SJSA1 (cell line): ENCODE measurements around the gene ATXN7L2. TPM values are rescaled to one million over a fixed set of nuclear protein-coding genes. Genes with fewer than 3 reads are reported as not detected.
"Not testable (repeated sequence)": the region's sequence is repeated elsewhere in the genome, so short reads cannot be mapped to it uniquely, and the experiment has no call there.

ENCODE experiments used
- DNase-seq, 2 experiments: peaks; one replicate each; pipeline ENCODE4 v3.0.0-alpha.2; 2015 to 2020; ENCODE audit warnings: low spot score in 2 of 2, low read depth in 1 of 2
- H3K27ac ChIP-seq: fragments of 250-450 bp; sonication (Bioruptor Pico); 2 replicates; pipeline ENCODE4 v1.5.1; 2020; ENCODE audit warnings: mild to moderate bottlenecking, moderate library complexity
- H3K27me3 ChIP-seq: fragments of 250-450 bp; sonication (Bioruptor Pico); replicated peaks from 2 replicates; pipeline ENCODE4 v1.5.1; 2020; ENCODE audit warnings: mild to moderate bottlenecking, moderate library complexity
- H3K36me3 ChIP-seq: fragments of 250-450 bp; sonication (Bioruptor Pico); 2 replicates; pipeline ENCODE4 v1.5.1; 2020; ENCODE audit warnings: mild to moderate bottlenecking
- H3K4me1 ChIP-seq: fragments of 250-450 bp; sonication (Bioruptor Pico); replicated peaks from 2 replicates; pipeline ENCODE4 v1.6.1; 2021; ENCODE audit warnings: mild to moderate bottlenecking
- H3K4me3 ChIP-seq: fragments of 250-450 bp; sonication (Bioruptor Pico); 2 replicates; pipeline ENCODE4 v1.5.1; 2020; ENCODE audit warnings: mild to moderate bottlenecking
- H3K9me3 ChIP-seq: fragments of 250-450 bp; sonication (Bioruptor Pico); replicated peaks from 2 replicates; pipeline ENCODE4 v1.5.1; 2020; ENCODE audit warnings: mild to moderate bottlenecking
- total RNA-seq: library from RNA; depleted of rRNA; stranded (reverse); fragments of >200 nt; shearing (Covaris generic); gene quantifications from 2 replicates; pipeline ENCODE4 v1.2.3, GENCODE V29; 2014

The ATXN7L2 gene
- total RNA-seq, 1 experiment from 2014 or later = 5.7 TPM

DNA sequence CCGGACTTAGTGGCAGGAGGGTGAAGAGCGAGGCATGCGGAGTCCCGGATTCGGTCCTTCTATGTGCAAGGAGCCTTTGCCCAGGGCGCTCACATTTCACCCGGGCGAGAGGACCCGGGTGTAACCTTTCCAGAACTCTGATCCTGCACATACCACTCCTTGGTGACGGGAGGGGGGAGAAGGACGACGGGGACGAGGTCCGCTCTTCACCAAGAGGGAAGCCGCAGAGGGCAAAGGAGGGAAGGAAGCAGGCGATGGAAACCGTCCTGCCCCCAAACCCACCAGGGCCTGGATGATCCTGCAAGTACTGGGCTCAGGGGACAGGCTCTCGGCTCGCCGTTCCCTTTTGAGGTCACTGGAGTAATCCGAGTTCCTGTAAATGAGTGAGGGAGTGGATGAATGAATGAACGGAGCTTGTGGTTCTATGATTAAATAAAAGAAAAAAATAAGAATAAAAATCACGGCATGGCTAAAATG, 16.4 kb upstream of the ATXN7L2 start:
- Histone ChIP-seq H3K9me3 (peaks cover 6% of the 10 kb centered on the region), H3K36me3 (no peaks in the 10 kb centered on the region), H3K27me3 (peaks cover 85% of the 10 kb centered on the region), H3K4me3 (no peak overlapping the region), H3K27ac (no peak overlapping the region), H3K4me1 (peaks cover 11% of the 10 kb centered on the region)
- no peak for DNase-seq

DNA sequence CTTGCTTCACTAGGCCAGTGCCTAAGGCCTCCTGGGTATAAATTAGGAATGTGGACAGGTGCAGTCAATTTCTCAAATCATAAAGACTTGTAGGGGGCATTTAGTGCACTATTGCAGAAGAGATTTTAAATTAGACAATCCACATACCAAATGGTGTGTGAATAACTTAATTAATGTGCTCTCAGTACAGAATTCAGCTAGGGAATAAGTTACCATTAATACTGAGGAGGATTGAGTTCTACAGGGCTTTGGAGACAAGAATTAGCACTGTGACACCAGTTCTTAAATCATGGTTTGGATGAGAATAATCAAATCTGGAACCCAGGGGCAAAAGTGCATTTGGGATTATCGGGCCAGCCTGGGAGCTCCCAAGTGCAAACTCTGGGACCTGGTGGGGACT, 15.6 kb upstream of the ATXN7L2 start:
- no peak overlapping the region for H3K27ac ChIP-seq
- DNase-seq = no peak
- H3K4me1 ChIP-seq = peaks cover 11% of the 10 kb centered on the region
- H3K27me3 ChIP-seq = peaks cover 86% of the 10 kb centered on the region
- H3K4me3 ChIP-seq = no peak overlapping the region
- no peaks in the 10 kb centered on the region for H3K36me3 ChIP-seq
- H3K9me3 ChIP-seq = peaks cover 6% of the 10 kb centered on the region

DNA sequence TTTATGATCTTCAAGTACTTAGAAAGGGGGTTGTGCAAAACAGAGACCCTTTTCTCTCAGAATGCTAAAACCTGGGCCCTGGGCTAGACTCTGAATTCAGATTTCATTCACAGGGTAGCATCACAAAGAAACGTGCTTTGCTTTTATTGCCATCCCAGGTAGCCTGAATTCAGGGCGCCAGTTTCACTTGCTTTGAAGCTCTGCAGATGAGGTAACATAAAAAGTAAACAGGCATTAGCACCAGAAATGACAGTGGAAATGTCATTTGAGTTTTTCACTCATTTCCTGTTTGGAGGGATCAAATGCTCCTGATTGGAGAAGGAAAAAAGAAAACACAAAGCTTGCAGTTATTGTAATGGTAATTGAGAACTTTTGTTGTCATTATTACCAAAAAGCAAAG, 14.8 kb upstream of the ATXN7L2 start:
- no peak for DNase-seq

DNA sequence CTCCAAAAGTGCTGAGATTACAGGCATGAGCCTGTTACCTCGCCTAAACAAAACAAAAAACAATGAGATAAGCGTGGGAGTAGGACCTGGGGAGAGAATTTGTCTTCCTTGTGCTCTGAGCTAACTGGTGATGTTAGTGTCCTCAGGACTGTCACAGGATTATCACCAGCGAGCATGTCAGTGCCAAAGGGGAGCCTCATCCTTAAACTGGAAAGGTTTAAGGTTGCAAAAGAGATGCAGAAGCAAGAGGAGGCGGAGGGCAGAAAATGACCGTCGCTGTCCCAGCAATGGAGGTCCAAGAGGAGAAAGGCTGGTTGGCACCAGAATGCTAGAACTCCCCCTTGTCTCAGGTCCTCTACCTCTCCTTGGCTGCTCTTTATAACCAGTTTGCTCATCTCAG, 13.5 kb upstream of the ATXN7L2 start:
- Histone ChIP-seq H3K36me3 (no peaks in the 10 kb centered on the region), H3K4me1 (peaks cover 11% of the 10 kb centered on the region), H3K27ac (no peak overlapping the region), H3K4me3 (no peak overlapping the region), H3K9me3 (peaks cover 6% of the 10 kb centered on the region), H3K27me3 (peaks cover 70% of the 10 kb centered on the region)
- DNase-seq = no peak

More for the DNA sequence above, 14.8 kb upstream of the ATXN7L2 start:
- Histone ChIP-seq H3K27me3 (peaks cover 83% of the 10 kb centered on the region), H3K4me1 (peaks cover 11% of the 10 kb centered on the region), H3K9me3 (peaks cover 6% of the 10 kb centered on the region), H3K4me3 (no peak overlapping the region), H3K27ac (no peak overlapping the region), H3K36me3 (no peaks in the 10 kb centered on the region)

DNA sequence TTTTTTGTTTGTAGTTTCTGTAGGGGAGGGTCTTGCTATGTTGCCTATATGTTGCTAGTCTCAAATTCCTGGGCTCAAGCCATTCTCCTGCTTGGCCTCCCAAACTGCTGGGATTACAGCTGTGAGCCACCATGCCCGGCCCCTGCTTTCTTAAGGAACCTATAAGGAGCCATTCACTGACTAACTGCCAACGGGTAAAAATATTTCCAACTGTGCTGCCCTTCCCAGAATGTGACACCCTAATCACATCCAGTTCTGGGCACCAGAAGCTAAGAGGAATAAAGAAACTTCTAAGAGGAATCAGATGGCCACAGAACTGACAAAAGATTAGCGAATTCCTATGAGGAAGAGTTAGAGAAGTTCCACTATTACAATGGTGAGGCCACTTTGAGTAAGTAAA, 10.9 kb upstream of the ATXN7L2 start:
- Histone ChIP-seq H3K4me1 (no peaks in the 10 kb centered on the region), H3K27ac (no peak overlapping the region), H3K4me3 (no peak overlapping the region), H3K27me3 (peaks cover 61% of the 10 kb centered on the region), H3K9me3 (no peaks in the 10 kb centered on the region; the same call in 1 of the 2 replicates), H3K36me3 (no peaks in the 10 kb centered on the region)
- DNase-seq = no peak

DNA sequence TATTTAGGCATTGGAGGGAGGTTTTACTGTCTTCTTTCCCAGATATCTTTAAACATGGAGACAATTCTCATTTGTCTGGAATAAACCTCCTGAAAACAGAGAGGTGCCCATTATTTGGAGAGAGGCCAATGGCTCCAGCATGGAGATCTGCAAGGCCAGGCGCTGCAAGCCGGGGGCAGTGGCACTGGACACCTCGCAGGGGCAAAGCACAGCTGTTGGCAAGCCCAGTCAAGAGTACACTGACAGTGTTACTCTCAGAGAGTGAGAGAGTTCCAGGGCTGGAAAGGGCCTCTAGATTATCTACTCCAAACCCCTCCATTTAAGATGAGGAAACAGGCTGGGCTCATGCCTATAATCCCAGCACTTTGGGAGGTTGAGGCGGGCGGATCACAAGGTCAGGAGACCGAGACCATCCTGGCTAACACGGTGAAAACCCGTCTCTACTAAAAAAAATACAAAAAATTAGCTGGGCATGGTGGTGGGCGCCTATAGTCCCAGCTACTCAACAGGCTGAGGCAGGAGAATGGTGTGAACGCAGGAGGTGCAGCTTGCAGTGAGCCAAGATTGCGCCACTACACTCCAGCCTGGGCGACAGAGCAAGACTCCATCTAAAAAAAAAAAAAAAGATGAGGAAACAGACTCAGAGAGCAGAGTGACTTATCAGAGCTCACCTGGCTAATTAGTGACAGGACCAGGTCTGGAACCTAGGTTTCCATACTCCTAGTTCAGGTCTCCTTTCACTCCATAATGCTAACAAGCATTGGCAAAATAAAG, 10.2 kb upstream of the ATXN7L2 start:
- not testable (repeated sequence) for H3K9me3 ChIP-seq, H3K27ac ChIP-seq, H3K36me3 ChIP-seq, H3K4me3 ChIP-seq, H3K4me1 ChIP-seq
- DNase-seq = peak in 1 of 2 experiments; percentile 20
- H3K27me3 ChIP-seq = peaks cover 57% of the 10 kb centered on the region

DNA sequence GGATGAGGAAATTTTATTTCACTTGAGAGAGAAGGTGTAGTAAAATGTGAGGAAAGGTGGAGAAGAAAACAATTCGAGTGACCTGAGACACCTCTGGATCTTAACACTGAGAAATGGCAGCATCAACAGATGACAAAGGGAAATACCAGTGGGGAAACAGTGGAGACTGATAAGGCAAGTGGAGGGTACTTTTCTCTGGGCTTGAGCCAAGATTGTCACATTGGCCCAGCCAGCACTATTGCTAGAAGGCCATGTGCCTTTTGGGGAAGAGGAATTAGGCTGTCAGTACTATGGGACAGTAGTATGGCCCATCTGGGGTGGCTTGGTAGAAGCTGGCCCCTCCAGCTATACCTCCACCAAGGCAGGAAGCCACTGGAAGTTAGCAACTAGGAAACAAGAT, 9.0 kb upstream of the ATXN7L2 start:
- H3K4me1 ChIP-seq = no peaks in the 10 kb centered on the region
- H3K9me3 ChIP-seq = no peaks in the 10 kb centered on the region; the same call in 1 of the 2 replicates
- no peak for DNase-seq
- no peaks in the 10 kb centered on the region for H3K36me3 ChIP-seq
- H3K27me3 ChIP-seq = peaks cover 57% of the 10 kb centered on the region
- no peak overlapping the region for H3K27ac ChIP-seq
- no peak overlapping the region for H3K4me3 ChIP-seq

DNA sequence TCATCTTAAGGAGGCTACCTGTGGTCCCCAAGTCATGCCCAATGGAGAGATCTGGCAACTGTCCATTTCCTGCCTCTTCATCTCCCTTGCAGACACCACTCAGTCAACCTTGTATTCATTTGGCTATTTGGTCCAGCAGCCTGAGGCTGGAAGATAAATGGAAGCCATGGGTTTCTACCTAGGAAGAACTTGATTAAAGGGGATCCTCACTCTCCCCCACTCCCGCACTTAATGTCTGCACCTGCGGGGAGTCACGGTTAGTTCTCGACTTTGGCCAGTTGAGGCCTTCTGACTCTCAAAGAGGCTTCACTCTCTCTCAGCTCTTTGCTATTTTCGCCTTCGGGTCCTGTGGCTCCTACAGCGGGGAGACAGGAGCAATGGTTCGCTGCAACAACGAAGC, 8.4 kb upstream of the ATXN7L2 start:
- no peaks in the 10 kb centered on the region for H3K36me3 ChIP-seq
- H3K9me3 ChIP-seq = no peaks in the 10 kb centered on the region; the same call in 1 of the 2 replicates
- DNase-seq = no peak
- no peak overlapping the region for H3K27ac ChIP-seq
- H3K4me3 ChIP-seq = no peak overlapping the region
- H3K4me1 ChIP-seq = no peaks in the 10 kb centered on the region
- H3K27me3 ChIP-seq = peaks cover 52% of the 10 kb centered on the region

DNA sequence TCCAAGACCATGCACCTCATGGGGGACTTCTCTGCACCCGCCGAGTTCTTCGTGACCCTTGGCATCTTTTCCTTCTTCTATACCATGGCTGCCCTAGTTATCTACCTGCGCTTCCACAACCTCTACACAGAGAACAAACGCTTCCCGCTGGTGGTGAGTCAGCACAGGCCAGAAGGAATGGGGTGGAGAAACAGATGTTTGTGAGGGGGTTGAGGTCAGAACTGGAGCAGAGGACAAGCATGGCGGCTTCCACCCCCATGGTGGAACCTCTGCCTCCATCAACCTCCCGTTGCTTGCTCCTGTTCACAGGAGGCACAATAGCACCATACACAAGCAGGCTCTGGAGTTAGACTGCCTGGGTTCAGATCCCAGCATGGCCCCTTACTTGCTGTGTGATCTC, 6.9 kb upstream of the ATXN7L2 start:
- no peak for DNase-seq
- Histone ChIP-seq H3K27ac (no peak overlapping the region), H3K27me3 (peaks cover 37% of the 10 kb centered on the region), H3K36me3 (no peaks in the 10 kb centered on the region), H3K4me3 (no peak overlapping the region), H3K4me1 (no peaks in the 10 kb centered on the region), H3K9me3 (no peaks in the 10 kb centered on the region)

DNA sequence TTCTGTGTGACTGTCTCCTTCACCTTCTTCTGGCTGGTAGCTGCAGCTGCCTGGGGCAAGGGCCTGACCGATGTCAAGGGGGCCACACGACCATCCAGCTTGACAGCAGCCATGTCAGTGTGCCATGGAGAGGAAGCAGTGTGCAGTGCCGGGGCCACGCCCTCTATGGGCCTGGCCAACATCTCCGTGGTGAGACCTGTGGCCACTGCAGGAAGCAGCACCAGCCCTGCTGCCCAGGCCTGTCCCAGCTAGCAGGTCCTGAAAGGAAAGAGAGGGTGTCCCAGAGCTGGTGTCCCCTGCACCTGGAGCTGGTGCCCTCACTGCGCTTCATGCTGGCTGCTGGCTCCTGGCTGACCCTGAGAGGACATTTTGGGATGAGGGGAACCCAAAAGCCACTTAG, 5.9 kb upstream of the ATXN7L2 start:
- Histone ChIP-seq H3K27me3 (peaks cover 37% of the 10 kb centered on the region), H3K4me1 (no peaks in the 10 kb centered on the region), H3K36me3 (no peaks in the 10 kb centered on the region), H3K27ac (no peak overlapping the region), H3K9me3 (no peaks in the 10 kb centered on the region), H3K4me3 (no peak overlapping the region)
- no peak for DNase-seq

DNA sequence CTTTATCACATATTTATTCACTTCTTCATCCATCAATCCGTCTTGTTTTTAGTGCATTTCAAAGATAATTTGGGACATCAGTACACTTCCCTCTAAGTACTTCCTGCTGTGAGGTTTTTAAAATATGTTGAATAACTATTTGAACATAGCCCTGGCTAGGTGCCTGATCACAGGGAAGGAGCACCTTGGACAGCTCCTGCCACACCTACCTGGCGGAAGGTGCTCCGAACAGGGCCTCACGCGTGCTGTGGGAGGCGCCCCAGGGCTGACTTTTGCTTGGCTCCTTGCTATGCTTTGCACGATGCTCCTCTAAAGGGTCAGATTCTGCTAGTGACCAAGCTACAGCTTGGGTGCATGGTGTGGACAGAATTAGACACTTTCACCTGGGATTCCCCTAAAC, 4.9 kb upstream of the ATXN7L2 start:
- DNase-seq = no peak
- H3K27ac ChIP-seq = no peak overlapping the region
- no peak overlapping the region for H3K4me3 ChIP-seq
- no peaks in the 10 kb centered on the region for H3K9me3 ChIP-seq
- 0 out of 2 replicates have a peak, but pooled peaks cover under 1% of the 10 kb centered on the region for H3K36me3 ChIP-seq
- H3K27me3 ChIP-seq = peaks cover 31% of the 10 kb centered on the region
- peaks cover 6% of the 10 kb centered on the region for H3K4me1 ChIP-seq

DNA sequence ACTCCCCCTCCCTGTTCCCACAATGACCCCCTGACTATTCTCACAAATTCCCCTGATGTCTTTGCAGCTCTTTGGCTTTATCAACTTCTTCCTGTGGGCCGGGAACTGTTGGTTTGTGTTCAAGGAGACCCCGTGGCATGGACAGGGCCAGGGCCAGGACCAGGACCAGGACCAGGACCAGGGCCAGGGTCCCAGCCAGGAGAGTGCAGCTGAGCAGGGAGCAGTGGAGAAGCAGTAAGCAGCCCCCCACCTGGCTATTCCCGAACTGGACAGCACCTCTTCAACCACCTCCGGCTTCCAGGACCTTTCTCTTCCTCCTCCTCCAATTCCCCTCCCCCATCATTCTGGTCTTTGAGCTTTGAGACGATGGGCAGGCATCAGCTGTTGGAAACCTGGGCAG, 4.4 kb upstream of the ATXN7L2 start:
- Histone ChIP-seq H3K4me1 (peaks cover 8% of the 10 kb centered on the region), H3K36me3 (0 out of 2 replicates have a peak, but pooled peaks cover 2% of the 10 kb centered on the region), H3K27ac (no peak overlapping the region), H3K4me3 (no peak overlapping the region), H3K27me3 (peaks cover 31% of the 10 kb centered on the region), H3K9me3 (no peaks in the 10 kb centered on the region)
- no peak for DNase-seq

DNA sequence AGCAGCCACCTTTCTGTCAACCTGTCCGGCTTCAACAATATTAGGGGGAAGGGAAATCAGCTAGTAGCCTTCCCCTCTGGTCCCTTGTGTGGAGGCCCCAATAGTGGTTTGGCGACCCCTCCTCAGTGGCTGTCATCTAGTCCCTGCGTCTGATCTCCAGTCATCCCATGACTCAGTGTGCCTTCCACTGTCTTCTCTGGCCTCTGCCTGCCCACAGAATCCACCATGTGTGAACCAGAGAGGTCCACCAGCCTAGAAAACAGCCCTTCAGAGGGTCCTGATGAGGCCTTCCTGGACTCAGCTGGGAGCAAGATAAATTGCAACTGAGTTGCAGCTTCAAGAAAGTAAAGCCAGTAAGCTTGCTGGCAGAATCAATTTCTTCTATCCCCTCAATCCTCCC, 3.8 kb upstream of the ATXN7L2 start:
- Histone ChIP-seq H3K27me3 (peaks cover 31% of the 10 kb centered on the region), H3K4me1 (peaks cover 14% of the 10 kb centered on the region)
- no peak for DNase-seq

DNA sequence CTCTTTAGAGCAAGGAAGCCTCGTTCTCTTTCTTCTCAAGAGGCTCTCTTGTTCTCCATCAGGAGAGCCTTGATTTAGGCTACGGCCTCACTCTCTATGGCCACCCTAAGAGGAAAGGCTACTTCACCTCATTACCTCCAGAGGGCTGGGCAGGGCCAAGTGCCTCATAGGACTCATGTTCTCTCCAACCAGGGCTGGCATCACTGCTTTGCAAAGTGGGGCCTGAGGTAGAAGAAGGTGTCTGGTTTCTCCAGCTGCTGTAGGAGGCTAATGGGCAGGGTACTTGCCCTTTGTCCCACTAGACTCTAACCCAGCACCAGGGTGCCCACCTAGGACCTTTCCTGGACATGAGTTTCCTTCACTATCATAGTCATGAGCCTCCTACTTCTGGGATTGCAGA, 2.1 kb upstream of the ATXN7L2 start:
- no peak overlapping the region for H3K4me3 ChIP-seq

More for the DNA sequence above, 3.8 kb upstream of the ATXN7L2 start:
- H3K4me3 ChIP-seq = no peak overlapping the region
- 0 out of 2 replicates have a peak, but pooled peaks cover 2% of the 10 kb centered on the region for H3K36me3 ChIP-seq
- H3K9me3 ChIP-seq = no peaks in the 10 kb centered on the region
- H3K27ac ChIP-seq = no peak overlapping the region

More for the DNA sequence above, 2.1 kb upstream of the ATXN7L2 start:
- DNase-seq = no peak
- Histone ChIP-seq H3K9me3 (no peaks in the 10 kb centered on the region), H3K4me1 (peaks cover 17% of the 10 kb centered on the region), H3K27me3 (peaks cover 24% of the 10 kb centered on the region), H3K36me3 (peaks cover 11% of the 10 kb centered on the region; the same call in 1 of the 2 replicates), H3K27ac (no peak overlapping the region)
